ENCODE measurements around the gene PHC3. TPM values are rescaled to one million over a fixed set of nuclear protein-coding genes. Genes with fewer than 3 reads are reported as not detected.

PHC3 gene
- total RNA-seq, 1 donor from 2014 or later = 46.9 TPM

DNA sequence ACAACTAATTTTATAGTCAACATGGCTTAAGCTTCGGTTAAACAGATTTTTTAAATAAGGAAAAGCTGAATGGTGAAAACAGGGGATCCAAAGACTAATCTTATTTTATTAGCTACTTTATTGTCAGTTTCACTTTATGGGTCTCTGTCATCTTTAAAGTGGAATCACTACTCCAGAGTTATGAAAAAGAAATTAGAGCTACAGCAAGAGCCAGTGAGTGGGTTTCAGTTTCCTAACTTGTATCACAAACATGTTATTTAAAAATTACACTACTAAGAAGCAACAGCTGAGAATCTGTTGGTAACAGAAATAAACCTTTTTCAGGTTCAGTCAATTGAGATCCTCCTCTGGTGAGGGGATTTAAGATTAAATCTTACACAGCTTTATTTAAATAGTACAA lies 10.0 kb downstream of the PHC3 start:
- Histone ChIP-seq H3K4me3 (no peak overlapping the region), H3K36me3 (peaks cover 0 to 63% of the 10 kb centered on the region in 2 donors), H3K9me3 (no peaks in the 10 kb centered on the region), H3K27ac (no peak overlapping the region), H3K4me1 (peaks cover 14% of the 10 kb centered on the region), H3K27me3 (no peaks in the 10 kb centered on the region)
- intact Hi-C loops (cut with DNase I) = no loop called here
- TF ChIP-seq POLR2A (IDR thresholded peaks at IDR 0.05) = no peak
- TF ChIP-seq, protein P1, sequence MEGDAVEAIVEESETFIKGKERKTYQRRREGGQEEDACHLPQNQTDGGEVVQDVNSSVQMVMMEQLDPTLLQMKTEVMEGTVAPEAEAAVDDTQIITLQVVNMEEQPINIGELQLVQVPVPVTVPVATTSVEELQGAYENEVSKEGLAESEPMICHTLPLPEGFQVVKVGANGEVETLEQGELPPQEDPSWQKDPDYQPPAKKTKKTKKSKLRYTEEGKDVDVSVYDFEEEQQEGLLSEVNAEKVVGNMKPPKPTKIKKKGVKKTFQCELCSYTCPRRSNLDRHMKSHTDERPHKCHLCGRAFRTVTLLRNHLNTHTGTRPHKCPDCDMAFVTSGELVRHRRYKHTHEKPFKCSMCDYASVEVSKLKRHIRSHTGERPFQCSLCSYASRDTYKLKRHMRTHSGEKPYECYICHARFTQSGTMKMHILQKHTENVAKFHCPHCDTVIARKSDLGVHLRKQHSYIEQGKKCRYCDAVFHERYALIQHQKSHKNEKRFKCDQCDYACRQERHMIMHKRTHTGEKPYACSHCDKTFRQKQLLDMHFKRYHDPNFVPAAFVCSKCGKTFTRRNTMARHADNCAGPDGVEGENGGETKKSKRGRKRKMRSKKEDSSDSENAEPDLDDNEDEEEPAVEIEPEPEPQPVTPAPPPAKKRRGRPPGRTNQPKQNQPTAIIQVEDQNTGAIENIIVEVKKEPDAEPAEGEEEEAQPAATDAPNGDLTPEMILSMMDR (IDR thresholded peaks at IDR 0.05) = no peak
- no peak for TF ChIP-seq POLR2AphosphoS5 (IDR thresholded peaks at IDR 0.05; ENCODE audit: insufficient read depth in 1 of 2, low read depth in 1 of 2)
- DNase-seq (ENCODE audit: extremely low spot score in 2 of 2) = no peak

DNA sequence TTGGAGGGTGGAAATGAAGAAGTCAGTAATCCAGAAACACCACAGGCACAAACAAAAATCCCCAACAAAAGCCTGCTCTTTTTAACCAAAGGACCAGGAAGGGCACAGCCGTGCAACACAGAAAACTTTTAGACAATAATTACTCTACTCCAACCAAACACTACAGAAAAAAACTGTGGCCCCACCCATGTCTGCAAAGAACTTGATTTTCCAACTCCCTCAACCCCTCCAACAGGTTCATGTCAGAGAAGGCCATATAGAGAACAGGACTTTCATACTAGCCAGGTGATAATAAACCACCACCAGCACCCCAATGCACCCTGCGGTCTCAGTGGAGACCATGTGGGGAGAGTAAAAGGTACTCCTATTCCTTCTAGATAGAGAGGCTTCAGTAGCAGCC lies 16.8 kb downstream of the PHC3 start:
- no peak overlapping the region for H3K27ac ChIP-seq
- H3K36me3 ChIP-seq = peaks cover 0 to 27% of the 10 kb centered on the region in 2 donors
- no peak for DNase-seq (ENCODE audit: extremely low spot score in 2 of 2)
- no peaks in the 10 kb centered on the region for H3K9me3 ChIP-seq
- intact Hi-C loops (cut with DNase I) = no loop called here
- TF ChIP-seq POLR2A (IDR thresholded peaks at IDR 0.05) (no peak), POLR2AphosphoS5 (IDR thresholded peaks at IDR 0.05; ENCODE audit: insufficient read depth in 1 of 2, low read depth in 1 of 2) (no peak)
- TF ChIP-seq, protein P1 (IDR thresholded peaks at IDR 0.05) = no peak
- no peak overlapping the region for H3K4me3 ChIP-seq
- peaks cover 13% of the 10 kb centered on the region for H3K4me1 ChIP-seq
- H3K27me3 ChIP-seq = no peaks in the 10 kb centered on the region

DNA sequence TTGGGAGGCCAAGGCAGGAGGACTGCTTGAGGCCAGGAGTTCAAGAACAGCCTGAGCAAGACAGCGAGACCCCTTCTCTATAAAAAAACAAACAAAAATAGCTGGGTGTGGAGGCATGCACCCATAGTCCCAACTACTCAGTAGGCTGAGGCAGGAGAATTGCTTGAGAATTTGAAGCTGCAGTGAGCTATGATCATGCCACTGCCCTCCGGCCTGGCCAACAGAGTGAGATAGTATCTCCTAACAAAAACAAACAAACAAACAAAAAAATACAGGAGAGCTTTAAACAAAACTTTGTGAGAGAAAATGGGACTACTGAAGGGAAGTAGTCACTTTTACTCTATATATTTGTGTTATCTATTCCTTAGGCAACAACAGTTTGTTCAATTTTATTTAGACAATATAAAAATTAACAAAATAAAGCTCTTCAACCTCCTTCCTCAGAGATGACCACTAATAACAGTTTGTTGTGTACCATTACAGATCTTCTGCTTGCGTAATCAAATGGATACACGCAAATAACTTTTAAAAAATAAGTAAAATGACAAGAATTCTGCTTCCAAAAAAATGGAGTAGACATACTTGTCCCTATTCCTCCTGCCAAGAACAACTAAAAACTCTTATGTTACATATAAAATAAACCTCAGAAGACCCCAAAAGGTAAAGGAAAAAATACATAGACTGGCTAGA lies 17.4 kb downstream of the PHC3 start:
- peaks cover 0 to 27% of the 10 kb centered on the region in 2 donors for H3K36me3 ChIP-seq
- DNase-seq (ENCODE audit: extremely low spot score in 2 of 2) = no peak
- no peak overlapping the region for H3K27ac ChIP-seq
- no peak overlapping the region for H3K4me3 ChIP-seq
- no peaks in the 10 kb centered on the region for H3K27me3 ChIP-seq
- peaks cover 13% of the 10 kb centered on the region for H3K4me1 ChIP-seq
- intact Hi-C loops (cut with DNase I) = no loop called here
- TF ChIP-seq, protein P1 (IDR thresholded peaks at IDR 0.05) = no peak
- TF ChIP-seq POLR2AphosphoS5 (IDR thresholded peaks at IDR 0.05; ENCODE audit: insufficient read depth in 1 of 2, low read depth in 1 of 2) = no peak
- no peak for TF ChIP-seq POLR2A (IDR thresholded peaks at IDR 0.05)
- H3K9me3 ChIP-seq = no peaks in the 10 kb centered on the region

DNA sequence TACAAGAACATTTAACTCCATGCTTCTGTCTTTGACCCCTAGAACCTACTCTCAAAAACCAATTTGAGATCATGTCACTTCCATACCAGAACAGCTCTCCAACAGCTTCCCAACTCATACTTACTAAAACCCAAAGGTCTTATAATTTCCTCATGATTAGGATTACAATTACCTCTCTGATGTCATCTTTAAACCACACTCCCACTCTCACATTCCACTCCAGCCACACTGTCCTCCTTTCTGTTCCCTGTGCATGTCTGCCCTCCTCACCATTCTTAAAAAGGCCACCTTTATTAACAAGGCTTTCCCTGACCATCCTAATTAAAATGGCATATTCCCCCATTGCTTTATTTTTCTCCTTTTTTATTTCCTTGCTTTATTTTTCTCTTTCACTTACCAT lies 18.9 kb downstream of the PHC3 start:
- no peak for DNase-seq (ENCODE audit: extremely low spot score in 2 of 2)
- Histone ChIP-seq H3K4me1 (peaks cover 13% of the 10 kb centered on the region), H3K36me3 (peaks cover 0 to 24% of the 10 kb centered on the region in 2 donors), H3K9me3 (no peaks in the 10 kb centered on the region), H3K27ac (no peak overlapping the region), H3K27me3 (no peaks in the 10 kb centered on the region), H3K4me3 (no peak overlapping the region)
- intact Hi-C loops (cut with DNase I) = no loop called here
- TF ChIP-seq, protein P1 (IDR thresholded peaks at IDR 0.05) = no peak
- TF ChIP-seq POLR2AphosphoS5 (IDR thresholded peaks at IDR 0.05; ENCODE audit: insufficient read depth in 1 of 2, low read depth in 1 of 2) (no peak), POLR2A (IDR thresholded peaks at IDR 0.05) (no peak)

DNA sequence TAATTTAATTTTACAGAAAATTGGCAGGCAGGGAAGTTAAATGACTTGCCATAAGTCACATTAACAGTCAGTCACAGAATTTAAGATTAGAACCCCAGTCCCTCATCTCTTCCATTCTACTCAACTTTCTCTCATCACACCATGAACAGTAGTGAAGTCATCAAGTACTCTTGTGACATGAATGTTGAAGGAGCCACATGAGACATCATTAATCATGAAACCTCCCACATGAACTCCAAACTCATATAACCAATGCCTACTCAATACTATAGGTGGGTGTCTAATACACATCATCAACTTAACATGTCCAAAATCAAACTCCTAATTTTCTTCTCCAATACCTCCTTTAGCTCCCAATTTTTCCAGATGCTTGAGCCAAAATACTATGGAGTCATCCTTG lies 19.5 kb downstream of the PHC3 start:
- DNase-seq (ENCODE audit: extremely low spot score in 2 of 2) = no peak
- no peak overlapping the region for H3K4me3 ChIP-seq
- H3K27ac ChIP-seq = no peak overlapping the region
- H3K27me3 ChIP-seq = no peaks in the 10 kb centered on the region
- H3K9me3 ChIP-seq = no peaks in the 10 kb centered on the region
- H3K36me3 ChIP-seq = peaks cover 0 to 19% of the 10 kb centered on the region in 2 donors
- H3K4me1 ChIP-seq = peaks cover 13% of the 10 kb centered on the region
- TF ChIP-seq POLR2A (IDR thresholded peaks at IDR 0.05) (no peak), POLR2AphosphoS5 (IDR thresholded peaks at IDR 0.05; ENCODE audit: insufficient read depth in 1 of 2, low read depth in 1 of 2) (no peak)
- TF ChIP-seq, protein P1 (IDR thresholded peaks at IDR 0.05) = no peak
- intact Hi-C loops (cut with DNase I) = no loop called here
